Measurements from ENCODE around the gene LRRC75A.
"Not testable (repeated sequence)": the region's sequence is repeated elsewhere in the genome, so short reads cannot be mapped to it uniquely, and the experiment has no call there.

Gene LRRC75A

DNA sequence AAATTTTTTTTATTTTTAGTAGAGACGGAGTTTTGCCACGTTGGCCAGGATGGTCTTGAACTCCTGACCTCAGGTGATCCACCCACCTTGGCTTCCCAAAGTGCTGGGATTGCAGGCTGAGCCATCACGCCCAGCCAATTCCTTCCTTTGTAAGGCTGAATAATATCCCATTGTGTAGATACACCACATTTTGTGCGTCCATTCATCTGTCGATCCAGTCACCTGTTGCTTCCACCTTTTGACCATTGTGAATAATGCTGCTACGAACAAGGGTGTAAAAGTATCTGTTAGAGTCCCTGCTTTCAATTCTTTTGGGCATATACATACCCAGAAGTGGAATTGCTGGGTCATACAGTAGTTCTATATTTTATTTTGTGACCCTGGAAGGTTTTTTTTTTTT, 61.3 kb downstream of the LRRC75A start:
- DNase-seq (ENCODE audit: low read depth) = no peak

DNA sequence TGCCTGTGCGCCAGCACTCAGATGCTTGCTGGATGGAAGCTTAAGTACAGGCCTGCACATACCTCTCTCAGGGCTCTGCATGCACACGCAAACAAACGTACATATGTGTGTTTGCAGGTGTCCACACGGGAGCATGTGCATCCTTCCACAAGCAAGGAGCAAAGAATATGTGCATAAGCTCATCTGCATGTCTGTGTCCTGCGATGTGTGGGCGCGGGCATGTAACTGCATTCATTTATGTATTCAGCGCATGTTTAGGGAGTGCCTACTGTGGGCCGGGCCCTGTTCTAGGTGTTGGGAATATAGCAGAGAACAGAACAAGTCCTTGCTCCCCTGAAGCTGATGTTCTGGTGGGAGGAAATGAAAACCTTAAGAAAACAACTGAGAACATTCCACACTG, 62.9 kb downstream of the LRRC75A start:
- no peak for DNase-seq (ENCODE audit: low read depth)

DNA sequence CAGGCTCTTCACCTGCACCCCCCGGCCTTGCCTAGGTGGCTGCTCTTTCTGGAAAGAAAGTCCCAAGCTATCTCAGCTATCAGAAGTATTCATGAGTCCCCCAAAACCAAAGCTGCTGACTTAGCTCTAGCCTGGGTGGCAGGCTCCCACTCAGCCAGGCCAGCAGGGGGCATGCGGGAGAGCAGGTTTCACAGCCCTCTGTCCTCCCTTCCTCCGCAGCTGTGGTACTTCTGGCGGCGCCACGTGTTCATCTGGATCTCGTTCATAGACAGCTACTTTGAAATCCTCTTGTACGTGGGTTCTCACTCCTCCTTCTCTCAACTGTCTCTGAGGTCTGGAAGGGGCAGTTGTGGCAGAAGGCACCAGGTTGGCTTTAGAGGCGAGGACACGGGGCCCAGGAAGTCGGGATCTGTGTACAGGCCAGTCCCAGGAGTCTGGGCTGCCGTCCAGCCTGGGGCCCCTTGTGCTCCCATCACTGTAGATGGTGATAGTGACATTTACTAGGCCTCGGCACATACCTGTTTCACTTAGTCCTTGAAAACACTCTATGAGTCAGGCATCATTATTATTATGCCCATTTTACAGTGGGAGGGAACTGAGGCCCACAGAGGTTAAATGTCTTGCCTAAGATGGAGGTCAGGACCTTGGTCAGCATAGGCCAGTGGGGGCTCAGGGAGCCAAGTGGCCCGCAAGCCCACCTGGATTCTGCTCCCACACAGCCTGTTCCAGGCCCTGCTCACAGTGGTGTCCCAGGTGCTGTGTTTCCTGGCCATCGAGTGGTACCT, 63.7 kb downstream of the LRRC75A start:
- peak; percentile 51 for DNase-seq (ENCODE audit: low read depth)

DNA sequence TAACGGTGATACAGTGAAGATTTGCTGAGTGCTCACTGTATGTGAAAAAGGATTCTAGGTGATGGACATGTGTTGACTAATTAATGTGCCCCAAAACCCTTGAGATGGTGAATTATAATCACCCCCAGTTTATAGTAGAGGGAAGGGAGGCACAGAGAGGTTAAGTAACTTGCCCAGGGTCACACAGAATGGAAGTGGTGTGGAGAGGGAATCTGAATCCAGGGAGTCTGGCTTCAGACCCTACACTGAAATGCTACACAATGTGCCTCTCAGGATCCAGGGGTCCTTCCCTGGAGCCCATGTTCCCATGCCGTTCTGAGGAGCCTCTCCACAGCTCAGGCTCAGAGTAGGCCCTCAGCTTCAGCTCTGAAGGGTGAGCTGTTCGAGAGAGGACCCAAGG, 65.0 kb downstream of the LRRC75A start:
- DNase-seq (ENCODE audit: low read depth) = no peak

DNA sequence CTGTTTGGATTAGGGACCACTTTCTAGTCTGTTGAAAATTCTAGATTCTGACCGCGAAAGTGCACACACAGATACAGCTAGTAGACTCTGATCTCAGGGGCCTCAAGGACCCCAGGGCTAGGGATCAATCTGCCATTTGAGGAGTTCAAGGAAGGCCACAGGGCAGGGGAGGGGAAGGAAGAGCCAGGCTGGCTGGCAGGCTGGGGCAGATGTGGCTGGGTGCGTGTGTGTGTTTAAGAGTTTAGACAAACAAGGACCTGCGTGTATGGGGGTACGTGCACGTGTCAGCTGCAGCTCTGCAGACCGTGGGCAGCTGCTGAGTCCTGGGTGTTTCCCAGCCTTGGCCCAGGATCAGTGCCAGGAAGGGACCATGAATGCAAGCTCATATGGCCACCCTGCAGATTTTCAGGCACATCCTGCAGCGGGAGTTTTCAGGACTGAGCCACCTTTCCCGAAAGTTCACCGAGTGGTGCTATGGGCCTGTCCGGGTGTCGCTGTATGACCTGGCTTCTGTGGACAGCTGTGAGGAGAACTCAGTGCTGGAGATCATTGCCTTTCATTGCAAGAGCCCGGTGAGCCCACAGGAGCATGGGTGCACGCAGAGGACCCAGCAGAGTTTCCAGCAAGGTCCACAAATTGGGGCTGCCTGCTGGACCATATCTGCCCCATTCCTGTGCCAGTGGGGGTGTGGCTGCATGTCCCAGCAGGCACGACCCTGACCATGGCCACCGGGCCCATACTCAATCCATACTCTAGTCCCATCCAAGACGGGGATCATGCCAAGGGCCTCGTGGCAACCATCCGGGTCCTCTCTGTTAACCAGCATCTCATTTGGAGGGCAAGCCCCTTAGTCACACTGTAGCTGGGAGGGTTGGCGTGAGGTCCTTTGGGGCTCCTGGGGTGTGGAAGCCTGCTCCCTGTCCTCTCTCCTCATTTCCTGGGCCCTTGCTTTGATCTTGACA, 66.0 kb downstream of the LRRC75A start:
- no peak for DNase-seq (ENCODE audit: low read depth)

DNA sequence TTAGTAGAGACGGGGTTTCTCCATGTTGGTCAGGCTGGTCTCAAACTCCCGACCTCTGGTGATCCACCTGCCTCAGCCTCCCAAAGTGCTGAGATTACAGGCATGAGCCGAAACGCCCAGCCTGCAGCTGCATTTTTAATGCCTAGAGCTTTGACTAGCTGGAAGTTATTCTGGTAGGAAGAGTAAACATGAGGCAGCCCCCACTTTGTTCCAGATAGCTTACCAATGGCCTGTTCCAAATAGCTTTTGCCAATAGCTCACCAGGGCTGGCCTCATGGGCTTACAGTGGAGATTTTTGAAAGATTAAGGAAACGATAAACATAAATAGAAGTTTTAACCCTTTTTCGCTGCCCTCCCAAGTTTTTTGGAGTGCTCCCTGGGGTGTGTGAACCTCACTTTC, 66.8 kb downstream of the LRRC75A start:
- no peak for DNase-seq (ENCODE audit: low read depth)

DNA sequence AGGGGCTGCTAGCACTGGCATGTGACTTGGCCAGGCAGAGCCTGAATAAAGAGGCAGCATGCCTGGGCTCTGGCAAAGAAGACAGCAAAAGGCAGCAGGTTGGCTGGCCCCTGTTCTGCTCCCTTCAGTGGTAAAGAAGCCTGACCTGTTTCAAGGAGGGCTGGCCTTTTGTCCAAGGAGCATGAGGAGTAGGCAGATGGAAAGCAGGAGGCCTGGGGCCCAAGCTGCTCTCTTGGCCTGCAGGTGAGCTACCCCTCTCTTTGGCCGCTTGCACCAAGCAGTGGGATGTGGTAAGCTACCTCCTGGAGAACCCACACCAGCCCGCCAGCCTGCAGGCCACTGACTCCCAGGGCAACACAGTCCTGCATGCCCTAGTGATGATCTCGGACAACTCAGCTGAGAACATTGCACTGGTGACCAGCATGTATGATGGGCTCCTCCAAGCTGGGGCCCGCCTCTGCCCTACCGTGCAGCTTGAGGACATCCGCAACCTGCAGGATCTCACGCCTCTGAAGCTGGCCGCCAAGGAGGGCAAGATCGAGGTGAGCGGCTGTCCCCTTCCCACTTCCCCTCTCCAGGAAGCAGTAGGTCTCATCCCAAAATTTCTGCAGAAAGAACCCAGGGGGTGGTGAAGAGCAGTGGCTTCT, 68.6 kb downstream of the LRRC75A start:
- no peak for DNase-seq (ENCODE audit: low read depth)

DNA sequence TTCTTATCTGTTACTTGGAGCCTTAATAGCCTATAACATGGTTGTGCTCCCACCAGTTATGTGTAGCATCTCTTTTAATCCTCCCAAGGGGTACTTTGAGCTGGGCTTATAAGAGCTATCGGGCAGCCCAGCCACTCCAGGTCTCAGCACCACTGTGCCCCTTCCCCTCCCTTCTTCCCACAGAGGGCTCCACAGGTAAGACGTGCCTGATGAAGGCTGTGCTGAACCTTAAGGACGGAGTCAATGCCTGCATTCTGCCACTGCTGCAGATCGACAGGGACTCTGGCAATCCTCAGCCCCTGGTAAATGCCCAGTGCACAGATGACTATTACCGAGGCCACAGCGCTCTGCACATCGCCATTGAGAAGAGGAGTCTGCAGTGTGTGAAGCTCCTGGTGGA, 69.6 kb downstream of the LRRC75A start:
- no peak for DNase-seq (ENCODE audit: low read depth)

DNA sequence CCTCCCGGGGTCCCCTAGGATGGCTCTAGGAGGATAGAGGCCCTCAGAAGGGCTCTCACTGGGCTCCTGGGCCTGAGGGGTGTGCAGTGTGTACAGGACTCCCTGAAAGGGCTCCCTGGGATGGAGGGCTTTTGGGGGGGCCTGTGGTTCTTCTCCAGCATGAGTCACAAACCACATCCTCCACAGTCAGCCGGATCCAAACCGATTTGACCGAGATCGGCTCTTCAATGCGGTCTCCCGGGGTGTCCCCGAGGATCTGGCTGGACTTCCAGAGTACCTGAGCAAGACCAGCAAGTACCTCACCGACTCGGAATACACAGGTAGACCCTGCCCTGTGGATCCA, 72.1 kb downstream of the LRRC75A start:
- DNase-seq (ENCODE audit: low read depth) = no peak

DNA sequence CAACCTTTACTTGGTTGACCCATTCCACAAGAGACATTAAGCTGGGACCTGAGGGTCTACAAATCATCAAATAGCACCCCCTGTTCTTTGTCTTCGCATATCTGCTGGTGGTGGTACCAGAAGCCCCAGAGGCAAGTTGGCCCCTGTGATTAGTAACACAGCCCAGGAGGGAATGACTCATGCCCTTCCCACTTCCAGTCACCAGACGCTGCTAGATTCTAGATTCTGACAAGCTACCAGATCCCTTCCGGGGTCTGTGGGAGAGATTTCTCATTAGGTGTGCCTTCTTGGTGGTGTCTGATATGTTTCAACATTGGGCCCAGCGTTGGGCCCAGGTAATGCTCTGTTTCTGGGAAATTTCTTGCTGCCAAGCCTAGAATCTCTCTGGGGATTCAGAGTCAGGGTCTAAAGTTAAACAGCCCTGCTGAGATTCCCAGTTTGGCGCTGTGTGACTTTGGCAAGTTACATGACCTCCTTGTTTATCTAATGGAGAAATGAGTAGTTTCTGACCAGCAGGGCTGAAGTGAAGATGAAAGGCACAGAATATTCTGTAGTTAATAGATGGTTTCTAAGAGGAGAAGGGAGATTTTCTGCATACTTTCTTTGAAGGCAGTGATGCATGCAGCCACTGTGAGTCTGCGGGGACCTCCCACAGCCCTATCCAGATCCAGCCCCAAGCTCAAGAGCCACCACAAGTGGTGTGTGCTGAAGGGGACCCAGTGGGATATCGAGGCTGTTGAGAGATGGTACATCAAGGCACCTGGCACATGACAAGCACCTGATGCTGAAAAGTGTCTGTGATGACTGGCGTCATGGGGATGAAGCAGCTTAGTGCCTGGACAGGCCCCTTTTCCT, 72.7 kb downstream of the LRRC75A start:
- peak; percentile 68 for DNase-seq (ENCODE audit: low read depth)

DNA sequence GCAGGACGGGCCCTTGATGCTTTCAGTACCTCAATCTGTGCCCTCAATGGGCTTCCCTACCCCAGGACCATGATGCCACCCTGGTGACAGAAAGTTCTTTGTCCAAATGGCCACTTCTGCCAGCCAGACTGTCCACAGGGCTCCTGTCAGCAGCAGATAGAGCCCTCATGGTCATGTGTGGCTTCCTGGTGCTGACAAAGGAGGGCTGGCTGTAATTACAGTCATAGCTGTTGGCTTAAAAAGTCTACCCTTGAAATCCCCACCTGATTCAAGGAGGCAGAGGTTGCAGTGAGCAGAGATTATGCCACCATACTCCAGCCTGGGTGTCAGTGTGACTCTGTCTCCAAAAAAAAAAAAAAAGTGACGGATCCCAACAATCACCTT, 73.3 kb downstream of the LRRC75A start:
- DNase-seq (ENCODE audit: low read depth) = no peak

DNA sequence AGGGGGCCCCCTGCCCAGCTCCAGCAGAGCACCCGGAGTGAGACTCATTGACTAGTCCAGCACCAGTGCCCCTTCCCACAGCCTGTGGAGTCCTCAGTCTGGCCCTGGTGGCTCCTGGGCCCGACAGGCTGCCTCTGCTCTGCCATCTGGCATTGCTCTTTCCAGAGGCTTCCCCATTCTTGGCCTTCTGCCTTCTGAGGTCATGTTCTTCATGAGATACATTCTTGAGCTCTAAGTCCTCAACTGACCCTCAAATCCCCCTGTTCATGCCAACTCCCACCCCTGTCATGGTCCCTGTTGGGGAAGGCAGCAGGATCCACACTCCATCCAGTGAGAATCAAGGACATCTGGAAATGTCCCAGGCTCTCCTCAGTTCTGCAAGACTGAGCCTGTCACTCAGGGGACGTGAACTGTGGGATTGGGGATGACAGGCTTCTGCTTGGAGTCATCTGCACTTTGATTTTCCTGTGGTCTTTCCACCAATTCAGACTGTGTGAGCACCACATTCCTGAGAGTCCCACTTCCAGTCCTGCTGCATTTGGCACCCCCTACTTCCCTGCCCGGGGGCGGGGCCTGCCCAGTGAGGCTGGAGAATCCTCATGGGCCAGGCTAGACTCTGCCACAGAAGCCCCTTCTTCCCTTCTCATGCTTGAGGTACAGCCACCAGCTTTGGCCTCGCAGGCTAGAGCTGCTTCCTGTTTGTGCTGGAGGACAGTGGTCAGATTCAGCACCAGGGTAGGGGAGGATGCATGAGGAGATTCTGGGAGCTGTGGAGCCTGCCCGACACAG, 73.9 kb downstream of the LRRC75A start:
- no peak for DNase-seq (ENCODE audit: low read depth)

DNA sequence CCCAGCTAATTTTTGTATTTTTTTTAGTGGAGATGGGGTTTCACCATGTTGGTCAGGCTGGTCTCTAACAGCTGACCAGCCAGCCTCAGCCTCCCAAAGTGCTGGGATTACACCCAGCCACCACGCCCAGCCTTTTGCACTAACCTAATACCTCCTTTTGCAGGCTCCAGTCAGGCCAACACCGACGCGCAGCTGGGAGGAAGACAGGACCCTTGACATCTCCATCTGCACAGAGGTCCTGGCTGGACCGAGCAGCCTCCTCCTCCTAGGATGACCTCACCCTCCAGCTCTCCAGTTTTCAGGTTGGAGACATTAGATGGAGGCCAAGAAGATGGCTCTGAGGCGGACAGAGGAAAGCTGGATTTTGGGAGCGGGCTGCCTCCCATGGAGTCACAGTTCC, 74.6 kb downstream of the LRRC75A start:
- no peak for DNase-seq (ENCODE audit: low read depth)

DNA sequence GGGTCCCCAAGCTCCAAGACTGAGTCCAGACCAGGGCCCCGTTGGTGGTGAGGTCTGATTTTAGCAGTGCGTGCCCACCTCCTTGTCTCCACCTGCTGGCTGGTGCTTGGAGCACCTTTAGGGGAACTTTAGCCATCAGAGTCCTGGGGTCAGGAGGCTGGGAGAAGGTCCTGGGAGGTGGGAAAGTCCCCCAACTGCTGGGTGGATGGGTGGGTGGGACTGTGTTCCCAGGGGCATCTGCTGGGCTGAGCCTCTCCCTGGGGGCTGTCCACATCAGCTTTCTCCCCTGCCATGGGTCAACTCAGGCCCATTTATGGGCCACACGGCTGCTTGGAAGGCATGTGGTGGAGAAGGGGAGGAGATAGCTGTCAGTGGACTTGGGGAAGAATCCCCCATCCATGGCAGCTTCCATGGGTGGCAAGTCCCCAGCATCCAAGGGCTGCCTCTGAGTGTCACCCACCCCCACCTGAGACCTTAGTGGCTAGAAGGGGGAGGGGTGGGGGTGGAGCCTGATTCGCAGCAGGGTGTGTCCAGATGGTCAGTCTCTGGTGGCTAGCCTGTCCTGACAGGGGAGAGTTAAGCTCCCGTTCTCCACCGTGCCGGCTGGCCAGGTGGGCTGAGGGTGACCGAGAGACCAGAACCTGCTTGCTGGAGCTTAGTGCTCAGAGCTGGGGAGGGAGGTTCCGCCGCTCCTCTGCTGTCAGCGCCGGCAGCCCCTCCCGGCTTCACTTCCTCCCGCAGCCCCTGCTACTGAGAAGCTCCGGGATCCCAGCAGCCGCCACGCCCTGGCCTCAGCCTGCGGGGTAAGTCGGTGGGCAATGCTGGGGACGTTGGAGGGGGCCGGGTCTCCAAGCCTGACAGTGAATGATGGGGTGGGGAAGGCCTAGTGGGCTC, 76.7 kb downstream of the LRRC75A start, which contains the start of gene TRPV2:
Gene TRPV2, plus strand, starts transcription at position 541 of the 894 bp plus-strand sequence. CDS start 2,098 bp downstream, outside the sequence.
- DNase-seq (ENCODE audit: low read depth) = no peak

DNA sequence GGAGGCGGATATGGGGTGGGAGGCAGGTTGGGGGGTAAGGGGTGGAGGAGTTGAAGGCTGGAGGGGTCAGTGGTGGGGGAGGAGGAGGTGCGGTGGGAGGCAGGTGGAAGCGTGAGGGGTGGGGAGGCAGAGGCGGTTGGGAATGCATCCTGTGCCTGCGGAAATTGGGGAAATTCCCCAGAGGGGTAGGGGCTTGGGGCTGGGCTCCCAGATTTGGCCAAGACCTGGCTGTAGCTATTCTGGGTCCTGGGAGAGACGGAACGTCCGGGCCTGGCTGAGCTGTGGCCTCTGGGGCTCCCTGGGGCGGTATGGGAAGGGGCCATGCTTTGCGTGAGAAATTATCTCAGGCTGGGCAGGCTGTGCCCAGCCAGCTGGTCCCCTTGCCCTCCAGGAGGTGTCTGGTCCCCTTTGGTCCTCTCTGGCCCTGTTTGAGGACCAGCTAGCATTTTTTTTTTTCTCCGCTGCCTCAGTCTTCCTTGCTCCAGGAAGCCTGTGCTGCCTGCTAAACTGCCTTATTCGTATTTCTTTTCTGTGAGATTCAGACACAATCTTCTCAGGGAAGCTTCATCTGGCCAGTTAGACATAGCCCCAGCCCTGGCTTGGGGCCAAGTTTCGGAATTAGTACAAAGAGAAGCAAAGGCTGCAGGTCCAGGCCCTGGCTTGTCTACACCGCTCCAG, 83.9 kb downstream of the LRRC75A start:
- no peak for DNase-seq (ENCODE audit: low read depth)

DNA sequence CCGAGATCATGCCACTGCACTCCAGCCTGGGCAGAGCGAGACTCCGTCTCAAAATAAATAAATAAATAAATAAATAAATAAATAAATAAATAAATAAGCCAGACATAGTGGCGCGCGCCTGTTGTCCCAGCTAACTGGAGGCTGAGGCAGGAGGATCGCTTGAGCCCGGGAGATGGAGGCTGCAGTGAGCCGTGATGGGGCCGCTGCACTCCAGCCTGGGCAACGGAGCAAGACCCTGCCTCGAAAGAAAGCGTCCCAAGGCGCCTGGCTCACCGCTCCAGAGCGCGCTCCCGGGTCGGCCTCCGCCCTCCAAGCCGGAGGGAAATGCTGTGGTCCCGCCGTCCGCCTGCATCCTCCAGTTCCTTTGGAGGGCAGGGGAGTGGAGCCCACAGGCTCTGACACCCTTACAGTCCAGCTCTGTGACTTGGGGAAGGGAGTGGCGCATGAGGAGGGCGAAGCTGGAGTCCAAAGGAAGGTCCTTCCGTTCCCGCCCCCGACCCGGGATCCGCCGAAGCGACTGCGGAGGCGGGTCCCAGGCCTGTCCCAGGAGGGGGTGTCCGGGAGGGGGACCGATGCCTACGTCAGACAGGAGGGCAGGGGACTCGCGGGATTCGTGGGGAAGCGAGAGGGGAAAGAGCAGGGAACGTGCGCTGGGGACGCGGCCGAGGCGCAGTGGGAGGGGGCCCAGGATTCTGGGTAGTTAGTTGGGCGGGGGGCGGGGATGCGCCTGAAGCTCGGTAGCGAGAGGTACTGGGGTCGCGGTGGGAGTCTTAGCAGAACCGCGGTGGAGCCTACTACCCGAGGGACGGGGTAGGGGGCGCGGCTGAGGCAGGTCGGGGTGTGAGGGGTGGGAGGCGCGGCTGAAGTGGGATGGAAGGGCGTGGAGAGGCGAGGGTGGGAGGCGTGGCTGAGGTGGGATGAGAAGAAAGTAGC, 85.0 kb downstream of the LRRC75A start:
- no peak for DNase-seq (ENCODE audit: low read depth)

DNA sequence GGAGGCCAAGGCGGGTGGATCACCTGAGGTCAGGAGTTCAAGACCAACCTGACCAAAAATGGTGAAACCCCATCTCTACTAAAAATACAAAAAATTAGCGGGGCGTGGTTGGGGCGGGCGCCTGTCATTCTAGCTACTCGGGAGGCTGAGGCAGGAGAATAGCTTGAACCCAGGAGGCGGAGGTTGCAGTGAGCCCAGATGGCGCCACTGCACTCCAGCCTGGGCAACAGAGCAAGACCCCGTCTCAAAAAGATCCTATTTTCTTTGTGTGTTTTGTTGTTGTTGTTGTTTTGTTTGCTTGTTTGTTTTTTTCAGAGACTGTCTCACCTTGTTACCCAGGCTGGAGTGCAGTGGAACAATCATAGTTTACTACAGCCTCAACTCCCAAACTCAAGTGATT, 88.1 kb downstream of the LRRC75A start:
- DNase-seq (ENCODE audit: low read depth) = not testable (repeated sequence)
